ENCODE data around the gene TMEM234.

Gene TMEM234

GRCh38 chr1:32182060-32182459 lies 40.1 kb downstream of the TMEM234 start:
- Histone ChIP-seq H3K79me2 (ENCODE audit: insufficient read depth, low read length) (peaks cover 63% of the 10 kb centered on the region), H3K27ac (ENCODE audit: low read depth, low read length) (no peak overlapping the region), H3K4me2 (ENCODE audit: low read depth, low read length, poor library complexity, severe bottlenecking) (peak overlapping the region; percentile 89)

GRCh38 chr1:32181563-32181962 lies 40.6 kb downstream of the TMEM234 start:
- peaks cover 58% of the 10 kb centered on the region for H3K79me2 ChIP-seq (ENCODE audit: insufficient read depth, low read length)
- no peaks in the 10 kb centered on the region for H3K9me2 ChIP-seq (replicated peaks; ENCODE audit: insufficient read depth, low read length)
- TF ChIP-seq CTCF (IDR thresholded peaks at IDR 0.05; ENCODE audit: insufficient read depth, low read length, poor library complexity, severe bottlenecking) (no peak), EZH2phosphoT487 (conservative IDR thresholded peaks at IDR 0.05; ENCODE audit: low read length) (no peak)
- H3K9me3 ChIP-seq (ENCODE audit: insufficient read depth, low read length): no peaks in the 10 kb centered on the region
- H3F3A ChIP-seq (ENCODE audit: insufficient read depth): peaks cover 30% of the 10 kb centered on the region
- H3K4me2 ChIP-seq (ENCODE audit: low read depth, low read length, poor library complexity, severe bottlenecking): peak overlapping the region; percentile 89
- H2AFZ ChIP-seq (ENCODE audit: low read depth, low read length, severe bottlenecking): no peak overlapping the region
- H3K9ac ChIP-seq (ENCODE audit: low read length): peak overlapping the region; percentile 90; the same call in 1 of the 2 replicates
- no peaks in the 10 kb centered on the region for H3K27me3 ChIP-seq (ENCODE audit: low read length)
- peaks cover 15% of the 10 kb centered on the region for H3K36me3 ChIP-seq (ENCODE audit: low read length)
- no peak overlapping the region for H3K27ac ChIP-seq (ENCODE audit: low read depth, low read length)
- H4K20me1 ChIP-seq (ENCODE audit: low read depth, low read length): peaks cover 4% of the 10 kb centered on the region; the same call in 1 of the 2 replicates
- no peak overlapping the region for H3K4me3 ChIP-seq (ENCODE audit: insufficient read depth, low read length, poor library complexity, severe bottlenecking)

More at GRCh38 chr1:32182060-32182459, 40.1 kb downstream of the TMEM234 start:
- Histone ChIP-seq H3K9ac (ENCODE audit: low read length) (no peak overlapping the region), H3F3A (ENCODE audit: insufficient read depth) (peaks cover 30% of the 10 kb centered on the region), H3K9me3 (ENCODE audit: insufficient read depth, low read length) (no peaks in the 10 kb centered on the region), H4K20me1 (ENCODE audit: low read depth, low read length) (peaks cover 4% of the 10 kb centered on the region; the same call in 1 of the 2 replicates), H3K9me2 (replicated peaks; ENCODE audit: insufficient read depth, low read length) (no peaks in the 10 kb centered on the region), H2AFZ (ENCODE audit: low read depth, low read length, severe bottlenecking) (no peak overlapping the region), H3K4me3 (ENCODE audit: insufficient read depth, low read length, poor library complexity, severe bottlenecking) (no peak overlapping the region), H3K27me3 (ENCODE audit: low read length) (no peaks in the 10 kb centered on the region), H3K36me3 (ENCODE audit: low read length) (peaks cover 15% of the 10 kb centered on the region)
- TF ChIP-seq CTCF (IDR thresholded peaks at IDR 0.05; ENCODE audit: insufficient read depth, low read length, poor library complexity, severe bottlenecking) (no peak), EZH2phosphoT487 (conservative IDR thresholded peaks at IDR 0.05; ENCODE audit: low read length) (no peak)

- Histone ChIP-seq H3K9ac (ENCODE audit: low read length) (peak overlapping the region; percentile 90), H3K27ac (ENCODE audit: low read depth, low read length) (peak overlapping the region; percentile 69)
Observed at GRCh38 chr1:32181065-32181464, 41.1 kb downstream of the TMEM234 start.

More at GRCh38 chr1:32181065-32181464, 41.1 kb downstream of the TMEM234 start:
- H3K27me3 ChIP-seq (ENCODE audit: low read length): no peaks in the 10 kb centered on the region
- peaks cover 30% of the 10 kb centered on the region for H3F3A ChIP-seq (ENCODE audit: insufficient read depth)
- H3K36me3 ChIP-seq (ENCODE audit: low read length): peaks cover 15% of the 10 kb centered on the region
- H3K4me2 ChIP-seq (ENCODE audit: low read depth, low read length, poor library complexity, severe bottlenecking): peak overlapping the region; percentile 89
- H2AFZ ChIP-seq (ENCODE audit: low read depth, low read length, severe bottlenecking): no peak overlapping the region
- H3K4me3 ChIP-seq (ENCODE audit: insufficient read depth, low read length, poor library complexity, severe bottlenecking): peak overlapping the region; percentile 89
- peaks cover 4% of the 10 kb centered on the region; the same call in 1 of the 2 replicates for H4K20me1 ChIP-seq (ENCODE audit: low read depth, low read length)
- no peak for TF ChIP-seq EZH2phosphoT487 (conservative IDR thresholded peaks at IDR 0.05; ENCODE audit: low read length)
- TF ChIP-seq CTCF (IDR thresholded peaks at IDR 0.05; ENCODE audit: insufficient read depth, low read length, poor library complexity, severe bottlenecking): no peak
- peaks cover 53% of the 10 kb centered on the region for H3K79me2 ChIP-seq (ENCODE audit: insufficient read depth, low read length)
- H3K9me3 ChIP-seq (ENCODE audit: insufficient read depth, low read length): no peaks in the 10 kb centered on the region
- no peaks in the 10 kb centered on the region for H3K9me2 ChIP-seq (replicated peaks; ENCODE audit: insufficient read depth, low read length)

Measured in SU-DHL-6 (cell line).